Vagina (tissue), 2 donors: ENCODE data around the gene PCNX3. TPM values are rescaled to one million over a fixed set of nuclear protein-coding genes. Genes with fewer than 3 reads are reported as not detected.

Experiments
- DNase-seq, 2 donors: peaks; one replicate each; pipeline ENCODE4 v3.0.0-alpha.2; 2017; ENCODE audit errors: extremely low spot score in 2 of 2
- H3K27ac ChIP-seq: fragments of 200-600 bp; sonication (generic); one replicate; pipeline ENCODE4 v1.5.1; 2019
- H3K27me3 ChIP-seq: fragments of 200-600 bp; sonication (generic); one replicate; pipeline ENCODE4 v1.5.1; 2019
- H3K36me3 ChIP-seq, 2 donors: fragments of 200-600 bp; sonication (generic); one replicate each; pipeline ENCODE4 v1.5.1; 2017 to 2019
- H3K4me1 ChIP-seq: fragments of 200-600 bp; sonication (generic); one replicate; pipeline ENCODE4 v1.5.1; 2019
- H3K4me3 ChIP-seq, 2 donors: fragments of 200-600 bp; sonication (generic); 1 replicate in 1 of 2; 2 replicates in 1 of 2; pipeline ENCODE4 v1.5.1; 2016 to 2019
- H3K9me3 ChIP-seq: fragments of 200-600 bp; sonication (generic); one replicate; pipeline ENCODE4 v1.5.1; 2019
- CTCF ChIP-seq, 3 experiments: fragments of 450-650 bp in 2 of 3; fragments of 200-600 bp in 1 of 3; sonication (generic) in 1 of 3; IDR thresholded peaks; one replicate each; pipeline ENCODE4 v1.5.1; 2017 to 2019; ENCODE audit warnings: antibody characterized with exemption in 3 of 3, mild to moderate bottlenecking in 2 of 3, moderate library complexity in 2 of 3
- POLR2A ChIP-seq, 2 donors: fragments of 450-650 bp; IDR thresholded peaks; one replicate each; pipeline ENCODE4 v1.6.1; 2017; ENCODE audit warnings: antibody characterized with exemption in 2 of 2, mild to moderate bottlenecking in 2 of 2, moderate library complexity in 2 of 2
- POLR2AphosphoS5 ChIP-seq, 2 donors: sonication (generic); formaldehyde crosslinking; IDR thresholded peaks; one replicate each; pipeline ENCODE4 v1.9.0; 2017; ENCODE audit warnings: antibody characterized with exemption in 2 of 2, mild to moderate bottlenecking in 2 of 2, low read depth in 1 of 2; ENCODE audit not compliant: insufficient read depth in 1 of 2
- intact Hi-C: fragments of 100-400 bp; cut with DNase I; formaldehyde crosslinking; loops from one replicate; pipeline ENCODE4 v1.15.1; 2023
- total RNA-seq: library from RNA; depleted of rRNA; stranded (reverse); fragments of >200 nt; gene quantifications from one replicate; pipeline ENCODE4 v1.2.3, GENCODE V29; 2016

Gene PCNX3
- total RNA-seq, 1 donor from 2014 or later: 24.8 TPM

GRCh38 chr11:65615950-65616574 is 486 bp downstream of the PCNX3 start:
- TF ChIP-seq POLR2AphosphoS5 (IDR thresholded peaks at IDR 0.05; ENCODE audit: insufficient read depth in 1 of 2, low read depth in 1 of 2) (no peak), CTCF (IDR thresholded peaks at IDR 0.05) (no peak), POLR2A (IDR thresholded peaks at IDR 0.05) (no peak)
- peak overlapping the region; percentile 90 for H3K27ac ChIP-seq
- no peaks in the 10 kb centered on the region for H3K27me3 ChIP-seq
- H3K9me3 ChIP-seq: no peaks in the 10 kb centered on the region
- intact Hi-C loops: no loop called here
- H3K36me3 ChIP-seq: peaks cover 0 to 36% of the 10 kb centered on the region in 2 donors
- H3K4me1 ChIP-seq: peaks cover 41% of the 10 kb centered on the region
- no peak for DNase-seq
- H3K4me3 ChIP-seq: peak overlapping the region; percentile 95

- peaks cover 0 to 41% of the 10 kb centered on the region in 2 donors for H3K36me3 ChIP-seq
- H3K4me3 ChIP-seq: peak overlapping the region; percentile 95
- peaks cover 35% of the 10 kb centered on the region for H3K4me1 ChIP-seq
- peak overlapping the region; percentile 90 for H3K27ac ChIP-seq
- H3K9me3 ChIP-seq: no peaks in the 10 kb centered on the region
- no peaks in the 10 kb centered on the region for H3K27me3 ChIP-seq
- TF ChIP-seq POLR2AphosphoS5 (IDR thresholded peaks at IDR 0.05; ENCODE audit: insufficient read depth in 1 of 2, low read depth in 1 of 2) (no peak), CTCF (IDR thresholded peaks at IDR 0.05) (no peak), POLR2A (IDR thresholded peaks at IDR 0.05) (no peak)
- DNase-seq: no peak
- intact Hi-C loops: no loop called here
These were observed 1.0 kb downstream of the PCNX3 start for GRCh38 chr11:65616575-65617001.

GRCh38 chr11:65617136-65617850 is 1.7 kb downstream of the PCNX3 start:
- Histone ChIP-seq H3K27me3 (no peaks in the 10 kb centered on the region), H3K9me3 (no peaks in the 10 kb centered on the region), H3K4me3 (peak overlapping the region in 1 of 2 donors; percentile 95), H3K36me3 (peaks cover 0 to 41% of the 10 kb centered on the region in 2 donors), H3K4me1 (peaks cover 28% of the 10 kb centered on the region), H3K27ac (no peak overlapping the region)
- no peak for DNase-seq
- intact Hi-C loops: no loop called here
- TF ChIP-seq CTCF (IDR thresholded peaks at IDR 0.05) (no peak), POLR2A (IDR thresholded peaks at IDR 0.05) (no peak), POLR2AphosphoS5 (IDR thresholded peaks at IDR 0.05; ENCODE audit: insufficient read depth in 1 of 2, low read depth in 1 of 2) (no peak)

- Histone ChIP-seq H3K27ac (no peak overlapping the region), H3K27me3 (no peaks in the 10 kb centered on the region), H3K9me3 (no peaks in the 10 kb centered on the region), H3K4me3 (no peak overlapping the region), H3K36me3 (peaks cover 0 to 46% of the 10 kb centered on the region in 2 donors), H3K4me1 (peaks cover 20% of the 10 kb centered on the region)
- DNase-seq: no peak
- TF ChIP-seq POLR2AphosphoS5 (IDR thresholded peaks at IDR 0.05; ENCODE audit: insufficient read depth in 1 of 2, low read depth in 1 of 2): no peak
- TF ChIP-seq POLR2A (IDR thresholded peaks at IDR 0.05): no peak
- TF ChIP-seq CTCF (IDR thresholded peaks at IDR 0.05): no peak
- intact Hi-C loops: no loop called here
These were observed 2.6 kb downstream of the PCNX3 start for GRCh38 chr11:65617990-65618751.
